Natural killer cell (primary cell): ENCODE data around the gene PTPN7. TPM values are rescaled to one million over a fixed set of nuclear protein-coding genes. Genes with fewer than 3 reads are reported as not detected.
A peak's percentile ranks its signal among the peaks of the same experiment; 100 is the strongest.

Source experiments
- ATAC-seq, 3 donors: fragments of 150-1000 bp in 2 of 3; fragments of 200-7000 bp in 1 of 3; cut with Tn5 transposase; 1 replicate in 1 of 3; 2 replicates in 2 of 3; pipeline ENCODE4 v1.10.0; 2021; ENCODE audit warnings: mild to moderate bottlenecking in 2 of 3, moderate library complexity in 2 of 3
- DNase-seq, 2 donors: peaks; one replicate each; pipeline versions ENCODE4 v3.0.0 to v3.0.0-alpha.2; 2013 to 2021; ENCODE audit warnings: mixed read lengths in 1 of 2
- H3K27ac ChIP-seq: one replicate; pipeline ENCODE4 v1.5.1; 2013; ENCODE audit warnings: mild to moderate bottlenecking, low read length
- H3K27me3 ChIP-seq: one replicate; pipeline ENCODE4 v1.6.1; 2013; ENCODE audit warnings: low read length; ENCODE audit not compliant: control insufficient read depth, insufficient read depth
- H3K36me3 ChIP-seq: one replicate; pipeline ENCODE4 v1.6.1; 2013; ENCODE audit warnings: low read length; ENCODE audit not compliant: control insufficient read depth, insufficient read depth
- H3K4me1 ChIP-seq: one replicate; pipeline ENCODE4 v1.6.1; 2013; ENCODE audit warnings: low read length; ENCODE audit not compliant: control insufficient read depth, insufficient read depth
- H3K4me3 ChIP-seq: one replicate; pipeline ENCODE4 v1.5.1; 2013; ENCODE audit warnings: low read length
- H3K9me3 ChIP-seq: one replicate; pipeline ENCODE4 v1.6.1; 2013; ENCODE audit warnings: low read length; ENCODE audit not compliant: control insufficient read depth, insufficient read depth
- H3K27ac Mint-ChIP-seq, 2 donors: one replicate each; pipeline ENCODE4 v1.8.0; 2022; ENCODE audit warnings: mild to moderate bottlenecking in 2 of 2, mixed read lengths in 2 of 2, moderate library complexity in 1 of 2
- H3K27me3 Mint-ChIP-seq, 2 donors: one replicate each; pipeline ENCODE4 v1.8.0; 2022; ENCODE audit warnings: low read depth in 2 of 2, mixed read lengths in 2 of 2
- H3K36me3 Mint-ChIP-seq: one replicate; pipeline ENCODE4 v1.8.0; 2022; ENCODE audit warnings: mixed read lengths
- H3K4me1 Mint-ChIP-seq, 2 donors: one replicate each; pipeline ENCODE4 v1.8.0; 2022; ENCODE audit warnings: mixed read lengths in 2 of 2
- H3K4me3 Mint-ChIP-seq: one replicate; pipeline ENCODE4 v1.8.0; 2022; ENCODE audit warnings: mild to moderate bottlenecking, moderate library complexity, mixed read lengths
- H3K9me3 Mint-ChIP-seq, 2 donors: one replicate each; pipeline ENCODE4 v1.8.0; 2022; ENCODE audit warnings: mixed read lengths in 2 of 2
- WGBS: methylation state at CpG from one replicate; pipeline ENCODE4 v1.1.7; 2013; ENCODE audit warnings: missing lambda C conversion rate; ENCODE audit not compliant: insufficient coverage; 5-methylcytosine and 5-hydroxymethylcytosine counted together
- intact Hi-C: fragments of 100-400 bp; cut with micrococcal nuclease; formaldehyde crosslinking; loops from one replicate; pipeline ENCODE4 v1.14.2; 2022
- total RNA-seq, 4 donors: library from RNA; stranded (reverse); fragments of 120-200 nt in 1 of 4; gene quantifications; one replicate each; pipeline versions ENCODE4 v1.2.3 to v1.2.4, GENCODE V29; 2013 to 2022
- TF ChIP-seq, protein P1 (sequence below): fragments of 200-600 bp; IDR thresholded peaks from one replicate; pipeline ENCODE4 v1.8.0; 2022; ENCODE audit warnings: antibody characterized with exemption

The PTPN7 gene
- total RNA-seq, 3 donors from 2014 or later (not counting 1 experiment from before 2014, with no cell fraction given) = 144 to 241 (median 196) TPM

DNA sequence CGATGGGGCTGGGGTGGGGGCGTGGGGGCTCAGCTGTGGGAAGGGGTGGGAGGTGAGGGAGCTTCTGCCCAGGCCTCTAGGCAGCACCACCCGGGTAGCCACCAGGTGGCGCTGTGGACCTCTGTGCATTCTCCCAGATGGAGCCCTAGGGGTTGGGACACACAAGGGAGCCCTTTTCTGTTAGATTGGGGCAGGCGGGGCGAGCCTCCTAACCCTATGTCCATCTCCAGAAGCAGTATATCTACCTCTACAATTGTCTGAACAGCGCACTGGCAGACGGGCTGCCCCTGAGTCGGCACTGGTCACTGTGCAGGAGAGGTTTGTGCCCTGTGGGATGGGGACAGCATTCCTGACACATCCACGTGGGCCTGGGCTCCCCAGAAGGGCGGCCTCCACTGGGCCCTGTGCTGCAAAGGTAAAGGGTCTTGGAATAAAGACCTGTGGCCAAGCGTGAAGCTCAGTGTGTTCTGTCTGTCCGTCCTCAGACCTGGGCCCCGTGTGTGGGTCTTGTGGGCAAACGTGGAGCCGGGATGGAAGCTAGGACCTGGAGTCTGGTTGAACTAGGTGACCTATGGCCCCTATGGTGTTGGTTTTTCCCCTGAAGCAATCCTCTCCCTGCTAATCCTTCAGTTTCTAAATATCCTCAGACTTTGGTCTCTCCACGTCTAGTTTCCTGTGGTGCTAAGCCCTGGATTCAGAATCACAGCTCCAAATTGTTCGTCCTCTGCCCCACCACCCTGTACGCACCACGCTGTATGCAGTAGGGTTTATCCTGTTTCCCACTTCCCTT, 28.8 kb upstream of the PTPN7 start:
- no peak overlapping the region for H3K27ac Mint-ChIP-seq
- WGBS = 56% methylated on average over 20 of the region's 20 CpGs

DNA sequence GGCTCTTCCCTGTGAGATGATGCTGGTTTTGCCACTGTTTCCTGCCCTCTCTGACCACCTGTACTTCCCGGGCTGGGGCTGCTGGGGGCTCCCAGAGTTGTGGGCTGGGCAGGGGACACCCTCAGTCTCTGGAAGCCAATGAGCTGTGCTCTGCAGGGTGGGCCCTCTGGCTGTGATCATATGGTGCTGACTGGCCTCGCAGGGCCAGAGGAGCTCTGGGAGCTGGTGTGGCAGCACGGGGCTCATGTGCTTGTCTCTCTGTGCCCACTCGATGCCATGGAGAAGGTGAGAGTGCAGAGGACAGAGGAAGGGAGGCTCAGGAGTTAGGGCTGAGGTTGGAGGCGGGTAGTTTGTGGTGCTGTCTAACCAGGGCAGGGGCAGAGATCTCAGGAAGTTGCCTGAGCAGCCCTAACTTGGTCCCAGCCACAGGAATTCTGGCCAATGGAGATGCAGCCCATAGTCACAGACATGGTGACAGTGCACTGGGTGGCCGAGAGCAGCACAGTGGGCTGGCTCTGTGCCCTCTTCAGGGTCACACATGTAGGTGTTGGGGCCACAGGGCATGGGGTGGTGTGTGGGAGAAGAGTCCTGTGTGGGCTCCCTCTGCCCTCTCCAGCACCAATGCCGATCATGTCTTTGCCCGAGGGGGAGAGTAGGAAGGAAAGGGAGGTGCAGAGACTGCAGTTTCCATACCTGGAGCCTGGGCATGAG, 27.4 kb upstream of the PTPN7 start:
- Histone ChIP-seq H3K9me3 (no peaks in the 10 kb centered on the region), H3K27me3 (peaks cover 1% of the 10 kb centered on the region), H3K36me3 (no peaks in the 10 kb centered on the region), H3K4me3 (no peak overlapping the region), H3K27ac (no peak overlapping the region), H3K4me1 (peaks cover 10% of the 10 kb centered on the region)
- DNase-seq = no peak
- TF ChIP-seq, protein P1, sequence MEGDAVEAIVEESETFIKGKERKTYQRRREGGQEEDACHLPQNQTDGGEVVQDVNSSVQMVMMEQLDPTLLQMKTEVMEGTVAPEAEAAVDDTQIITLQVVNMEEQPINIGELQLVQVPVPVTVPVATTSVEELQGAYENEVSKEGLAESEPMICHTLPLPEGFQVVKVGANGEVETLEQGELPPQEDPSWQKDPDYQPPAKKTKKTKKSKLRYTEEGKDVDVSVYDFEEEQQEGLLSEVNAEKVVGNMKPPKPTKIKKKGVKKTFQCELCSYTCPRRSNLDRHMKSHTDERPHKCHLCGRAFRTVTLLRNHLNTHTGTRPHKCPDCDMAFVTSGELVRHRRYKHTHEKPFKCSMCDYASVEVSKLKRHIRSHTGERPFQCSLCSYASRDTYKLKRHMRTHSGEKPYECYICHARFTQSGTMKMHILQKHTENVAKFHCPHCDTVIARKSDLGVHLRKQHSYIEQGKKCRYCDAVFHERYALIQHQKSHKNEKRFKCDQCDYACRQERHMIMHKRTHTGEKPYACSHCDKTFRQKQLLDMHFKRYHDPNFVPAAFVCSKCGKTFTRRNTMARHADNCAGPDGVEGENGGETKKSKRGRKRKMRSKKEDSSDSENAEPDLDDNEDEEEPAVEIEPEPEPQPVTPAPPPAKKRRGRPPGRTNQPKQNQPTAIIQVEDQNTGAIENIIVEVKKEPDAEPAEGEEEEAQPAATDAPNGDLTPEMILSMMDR = no peak
- intact Hi-C loops = no loop called here
- WGBS = 77% methylated on average over 8 of the region's 8 CpGs
- no peak overlapping the region for H3K4me3 Mint-ChIP-seq
- no peak overlapping the region for H3K27ac Mint-ChIP-seq
- no peak for ATAC-seq
- no peaks in the 10 kb centered on the region for H3K36me3 Mint-ChIP-seq
- peaks cover 0 to 9% of the 10 kb centered on the region in 2 donors for H3K27me3 Mint-ChIP-seq
- no peaks in the 10 kb centered on the region for H3K9me3 Mint-ChIP-seq
- H3K4me1 Mint-ChIP-seq = peaks cover 0 to 15% of the 10 kb centered on the region in 2 donors

More for the DNA sequence above, 28.8 kb upstream of the PTPN7 start:
- peaks cover 11% of the 10 kb centered on the region for H3K27me3 ChIP-seq
- no peak overlapping the region for H3K4me3 Mint-ChIP-seq
- H3K4me1 ChIP-seq = peaks cover 22% of the 10 kb centered on the region
- ATAC-seq = peak; percentile 71 to 82 (median 74)
- intact Hi-C loops = loop anchor here (1.0 kb wide), 2 partner anchors 47 to 126 kb away; no protein-coding TSS in a partner anchor
- H3K36me3 ChIP-seq = no peaks in the 10 kb centered on the region
- H3K9me3 ChIP-seq = no peaks in the 10 kb centered on the region
- no peak overlapping the region for H3K27ac ChIP-seq
- no peak overlapping the region for H3K4me3 ChIP-seq
- peaks cover 6 to 16% of the 10 kb centered on the region in 2 donors for H3K4me1 Mint-ChIP-seq
- H3K36me3 Mint-ChIP-seq = no peaks in the 10 kb centered on the region
- H3K27me3 Mint-ChIP-seq = peaks cover 0 to 8% of the 10 kb centered on the region in 2 donors
- TF ChIP-seq, protein P1 = peak; percentile 91
- H3K9me3 Mint-ChIP-seq = no peaks in the 10 kb centered on the region
- DNase-seq = peak; percentile 84 to 89

DNA sequence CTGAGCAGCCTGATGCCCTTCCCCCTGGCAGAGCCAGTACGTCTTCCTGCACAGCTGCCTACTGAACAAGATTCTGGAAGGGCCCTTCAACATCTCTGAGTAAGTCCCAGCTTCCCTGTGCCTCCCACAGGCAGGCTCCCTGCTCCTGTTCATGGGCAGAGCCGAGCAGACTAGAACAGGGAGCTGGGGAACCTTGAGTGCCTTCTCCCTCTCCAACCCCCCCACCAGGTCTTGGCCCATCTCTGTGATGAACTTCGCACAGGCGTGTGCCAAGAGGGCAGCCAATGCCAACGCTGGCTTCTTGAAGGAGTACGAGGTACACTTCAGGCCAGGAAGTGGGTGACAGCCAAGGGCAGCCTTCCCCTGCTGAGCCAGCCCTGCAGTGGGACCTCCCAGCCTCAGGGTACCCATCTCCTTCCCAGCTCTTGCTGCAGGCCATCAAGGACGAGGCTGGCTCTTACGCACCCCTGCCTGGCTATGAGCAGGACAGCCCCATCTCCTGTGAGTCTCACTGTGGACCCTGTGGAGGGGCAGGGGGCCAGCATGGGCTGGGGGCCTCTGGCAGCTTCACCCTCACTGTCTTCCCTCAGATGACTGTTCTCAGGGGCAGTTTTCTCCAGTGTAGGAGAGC, 26.8 kb upstream of the PTPN7 start:
- Mint-ChIP-seq H3K27ac (no peak overlapping the region), H3K4me3 (no peak overlapping the region), H3K36me3 (no peaks in the 10 kb centered on the region), H3K27me3 (peaks cover 0 to 9% of the 10 kb centered on the region in 2 donors), H3K4me1 (peaks cover 0 to 15% of the 10 kb centered on the region in 2 donors), H3K9me3 (no peaks in the 10 kb centered on the region)
- TF ChIP-seq, protein P1 = no peak
- WGBS = 74% methylated on average over 8 of the region's 8 CpGs
- Histone ChIP-seq H3K4me3 (no peak overlapping the region), H3K9me3 (no peaks in the 10 kb centered on the region), H3K36me3 (no peaks in the 10 kb centered on the region), H3K27me3 (no peaks in the 10 kb centered on the region), H3K27ac (no peak overlapping the region), H3K4me1 (peaks cover 7% of the 10 kb centered on the region)
- intact Hi-C loops = no loop called here
- no peak for ATAC-seq
- no peak for DNase-seq
